GM19455 (cell line): ENCODE data around the gene TCF7L1.

Experiments
- ATAC-seq: cut with Tn5 transposase; IDR thresholded peaks from one replicate; pipeline ENCODE4 v1.9.1; 2021; ENCODE audit not compliant: unreplicated experiment

The TCF7L1 gene

DNA sequence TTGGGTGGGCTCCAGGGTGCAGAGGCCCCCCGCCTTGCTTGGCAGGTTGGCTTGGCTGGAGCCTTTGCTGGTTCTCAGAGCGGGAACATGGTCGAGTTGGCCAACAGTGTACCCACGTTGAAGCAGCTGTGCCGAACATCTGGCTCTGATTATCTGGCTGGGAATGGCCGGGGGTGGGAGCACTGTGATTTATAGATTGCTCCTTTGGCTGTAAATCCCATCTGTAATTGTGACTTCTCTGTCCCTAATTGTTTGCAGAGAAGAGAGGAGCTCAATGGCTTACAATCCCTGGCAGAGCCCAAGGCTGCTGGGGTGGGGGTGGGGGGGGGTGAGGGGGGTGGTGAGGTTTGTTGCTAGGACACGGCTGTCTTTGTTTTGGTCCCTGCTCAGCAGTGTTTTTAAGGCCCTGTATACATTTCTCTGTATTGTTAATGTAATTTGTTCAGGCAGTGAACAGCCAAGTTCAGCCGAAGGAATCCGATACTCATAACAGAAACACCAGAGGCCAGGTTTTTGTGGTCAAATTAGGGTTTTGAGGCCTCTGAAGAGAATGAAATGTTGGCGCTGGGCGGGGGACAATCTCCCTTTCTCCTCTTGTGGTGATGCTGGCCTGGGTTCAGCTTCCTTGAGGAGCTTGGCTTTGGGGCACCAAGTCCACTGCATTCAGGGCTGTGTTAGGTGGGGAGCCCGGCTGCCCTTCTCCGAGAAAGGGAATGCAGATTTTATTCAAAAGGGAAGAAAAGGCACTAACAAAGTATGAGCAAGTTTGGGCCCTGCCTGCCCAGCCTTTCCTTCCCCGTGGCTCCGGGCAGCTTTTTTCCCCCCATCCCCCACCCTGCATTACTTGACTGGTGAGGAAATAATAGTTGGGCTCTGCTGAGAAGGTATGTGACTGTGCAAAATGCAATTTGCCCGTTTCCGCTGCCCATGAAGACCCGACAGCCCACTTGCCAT is 82.5 kb downstream of the TCF7L1 start:
- no peak for ATAC-seq

DNA sequence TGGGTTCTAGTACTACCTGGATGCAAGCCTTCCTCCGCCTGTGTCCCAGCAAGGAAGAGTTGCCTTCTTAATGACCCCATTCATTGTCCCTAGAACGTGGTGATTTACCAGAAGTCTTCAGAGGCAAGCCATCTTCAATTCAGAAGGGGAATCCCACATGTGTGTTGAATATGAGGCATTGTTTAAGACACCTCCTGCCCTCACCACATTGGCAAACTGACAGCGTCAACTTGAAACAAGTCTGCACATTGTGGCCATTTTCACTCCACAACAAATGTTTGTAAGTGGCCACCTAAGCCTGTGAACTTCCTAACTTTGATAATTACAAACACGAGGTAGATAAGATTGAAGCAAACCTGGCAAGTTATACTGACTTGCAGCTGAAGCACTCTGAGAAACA is 83.7 kb downstream of the TCF7L1 start:
- no peak for ATAC-seq

DNA sequence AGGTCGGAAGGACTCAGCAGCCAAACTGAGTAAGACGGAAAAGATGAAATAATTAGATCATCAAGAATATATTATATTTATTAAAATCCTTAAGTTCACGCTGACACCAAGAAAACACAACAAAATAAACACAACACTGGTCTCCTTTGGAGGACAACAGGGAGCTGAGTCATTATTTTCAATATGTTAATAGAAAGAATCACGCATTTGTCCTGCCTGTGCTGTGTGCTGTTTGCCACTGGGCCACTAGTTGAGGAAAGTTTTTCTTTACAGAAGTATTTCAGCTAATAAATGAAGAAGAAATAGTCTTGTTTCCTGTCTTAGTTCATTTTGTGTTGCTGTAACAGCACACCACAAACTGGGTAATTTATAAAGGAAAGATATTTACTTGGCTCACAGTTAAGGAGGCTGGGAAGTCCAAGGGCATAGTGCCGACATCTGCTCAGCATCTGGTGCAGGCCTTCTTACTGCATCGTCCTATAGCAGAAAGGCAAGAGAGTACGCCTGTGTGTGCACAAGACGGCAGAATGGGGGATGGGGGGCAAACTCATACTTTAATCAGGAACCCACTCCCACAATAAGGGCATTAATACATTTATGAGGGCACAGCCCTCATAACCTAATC is 88.0 kb downstream of the TCF7L1 start:
- no peak for ATAC-seq

DNA sequence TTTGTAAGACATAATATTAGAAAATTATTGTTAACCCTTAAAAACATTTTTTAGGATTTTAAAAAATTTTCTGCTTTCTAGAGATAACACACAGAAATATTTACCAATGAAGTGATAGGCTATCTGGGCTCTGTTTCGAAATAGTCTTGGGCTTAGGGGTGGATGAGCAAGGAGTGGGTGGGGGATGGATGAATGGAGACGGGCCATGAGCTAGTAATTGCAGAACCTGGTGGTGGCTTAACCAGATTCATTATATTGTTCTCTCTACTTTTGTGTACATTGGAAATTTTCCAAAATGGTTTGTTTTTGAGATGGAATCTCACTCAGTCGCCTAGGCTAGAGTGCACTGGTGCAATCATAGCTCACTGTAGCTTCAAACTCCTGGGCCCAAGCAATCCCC is 89.6 kb downstream of the TCF7L1 start:
- ATAC-seq: no peak

DNA sequence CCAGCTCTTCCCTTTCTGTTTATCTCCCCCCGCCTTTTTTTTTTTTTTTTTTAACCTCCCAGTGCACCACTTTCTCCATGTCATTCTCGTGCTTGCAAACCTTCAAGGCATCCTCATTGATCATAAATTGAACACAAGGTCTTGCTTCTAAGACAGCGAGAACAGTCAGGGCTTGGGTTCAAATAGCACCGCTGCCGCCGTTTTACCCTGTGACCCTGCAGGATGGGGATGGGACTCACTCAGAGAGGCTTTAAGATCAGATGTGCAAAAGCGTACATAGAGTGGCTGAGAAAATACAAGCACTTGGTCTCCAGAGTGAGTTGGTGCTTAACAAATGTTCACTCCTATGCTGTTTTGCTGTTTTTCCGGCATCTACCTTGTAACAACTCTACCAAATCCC is 93.6 kb downstream of the TCF7L1 start:
- ATAC-seq: no peak

GRCh38 chr2:85230679-85231467 is 97.7 kb downstream of the TCF7L1 start:
- ATAC-seq: no peak

- no peak for ATAC-seq
These were observed 98.2 kb downstream of the TCF7L1 start for GRCh38 chr2:85231468-85231805.

- no peak for ATAC-seq
These were observed 98.8 kb downstream of the TCF7L1 start for GRCh38 chr2:85231952-85232351.

DNA sequence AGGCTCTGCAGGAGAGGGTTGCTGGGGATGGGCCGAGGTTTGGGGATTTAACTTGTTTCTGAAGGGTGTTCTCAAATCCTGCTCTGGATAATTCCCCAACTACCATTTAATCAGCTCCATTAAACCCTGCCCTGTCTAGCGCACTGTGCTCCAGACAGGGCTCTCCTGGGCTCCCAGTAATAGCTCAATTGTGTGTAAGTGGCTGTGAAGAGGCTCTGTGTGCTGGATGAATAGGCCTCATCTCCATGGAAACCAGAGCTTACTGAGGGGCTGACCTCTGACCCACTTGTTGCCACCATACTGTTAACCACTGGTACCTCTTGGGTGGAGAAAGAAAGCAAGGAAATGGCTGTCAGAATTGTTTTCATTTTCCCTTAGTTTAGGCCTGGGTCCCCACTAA is 101.7 kb downstream of the TCF7L1 start:
- ATAC-seq: no peak

- no peak for ATAC-seq
These were observed 102.1 kb downstream of the TCF7L1 start for GRCh38 chr2:85235281-85235680.

GRCh38 chr2:85236084-85236483 is 102.9 kb downstream of the TCF7L1 start:
- no peak for ATAC-seq

GRCh38 chr2:85237849-85238565 is 104.8 kb downstream of the TCF7L1 start:
- no peak for ATAC-seq

- ATAC-seq: no peak
These were observed 105.4 kb downstream of the TCF7L1 start for GRCh38 chr2:85238607-85239006.

DNA sequence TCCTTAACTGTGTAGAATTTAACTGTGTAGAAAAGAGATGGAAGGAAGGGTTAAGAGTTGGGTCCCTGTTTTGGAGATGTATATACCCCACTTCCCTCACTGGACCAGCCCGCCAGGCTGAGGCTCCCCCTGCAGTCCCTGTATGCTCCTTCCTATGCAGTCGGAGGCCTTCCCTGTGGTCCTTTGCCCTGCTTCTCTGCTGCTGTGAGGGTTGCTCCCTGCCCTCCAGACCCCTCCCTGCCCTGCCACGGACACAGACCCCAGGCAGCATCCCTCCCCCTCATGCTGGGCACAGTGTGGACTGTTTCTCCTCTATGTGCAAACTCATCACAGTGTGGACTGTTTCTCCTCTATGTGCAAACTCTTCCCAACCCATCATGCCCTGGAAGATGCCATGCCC is 105.9 kb downstream of the TCF7L1 start:
- ATAC-seq: no peak

DNA sequence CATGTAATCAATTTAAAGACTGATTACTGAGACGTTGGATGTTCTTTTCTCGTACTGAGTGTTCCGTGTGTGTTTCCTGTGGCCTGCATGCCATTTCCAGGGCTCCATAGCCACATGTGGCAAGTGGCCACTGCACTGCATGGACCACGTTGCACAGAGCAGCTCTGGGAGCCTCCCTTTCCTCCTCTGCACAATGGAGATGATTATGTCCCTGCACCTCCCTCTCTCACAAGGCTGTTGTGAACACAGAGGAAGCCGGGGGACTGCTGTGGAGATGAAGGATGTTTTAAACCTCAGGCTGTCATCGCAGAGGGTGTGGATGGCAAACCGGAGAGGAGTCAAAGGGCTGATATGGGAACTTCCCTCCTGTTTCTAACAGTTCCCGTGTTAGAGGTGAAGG is 106.9 kb downstream of the TCF7L1 start:
- ATAC-seq: no peak

DNA sequence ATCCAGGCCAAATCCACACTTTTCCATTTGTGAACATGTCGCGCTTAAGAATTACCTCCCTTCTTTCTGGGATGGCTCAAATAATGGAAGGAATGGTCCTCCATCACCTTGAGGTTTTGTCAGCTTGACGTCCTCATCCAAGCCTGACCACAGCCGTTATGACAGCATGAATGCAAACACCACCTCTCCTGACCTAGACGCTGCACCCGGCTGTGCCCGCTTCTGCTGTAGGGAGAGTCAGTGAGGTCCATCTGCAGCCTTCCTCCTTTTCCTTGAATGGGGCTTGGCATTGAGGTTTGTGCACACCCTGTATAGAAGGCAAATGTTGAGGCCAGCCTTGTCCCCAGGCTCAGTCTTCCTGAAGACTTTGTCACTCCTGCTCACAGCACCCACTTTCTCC is 109.1 kb downstream of the TCF7L1 start:
- no peak for ATAC-seq

DNA sequence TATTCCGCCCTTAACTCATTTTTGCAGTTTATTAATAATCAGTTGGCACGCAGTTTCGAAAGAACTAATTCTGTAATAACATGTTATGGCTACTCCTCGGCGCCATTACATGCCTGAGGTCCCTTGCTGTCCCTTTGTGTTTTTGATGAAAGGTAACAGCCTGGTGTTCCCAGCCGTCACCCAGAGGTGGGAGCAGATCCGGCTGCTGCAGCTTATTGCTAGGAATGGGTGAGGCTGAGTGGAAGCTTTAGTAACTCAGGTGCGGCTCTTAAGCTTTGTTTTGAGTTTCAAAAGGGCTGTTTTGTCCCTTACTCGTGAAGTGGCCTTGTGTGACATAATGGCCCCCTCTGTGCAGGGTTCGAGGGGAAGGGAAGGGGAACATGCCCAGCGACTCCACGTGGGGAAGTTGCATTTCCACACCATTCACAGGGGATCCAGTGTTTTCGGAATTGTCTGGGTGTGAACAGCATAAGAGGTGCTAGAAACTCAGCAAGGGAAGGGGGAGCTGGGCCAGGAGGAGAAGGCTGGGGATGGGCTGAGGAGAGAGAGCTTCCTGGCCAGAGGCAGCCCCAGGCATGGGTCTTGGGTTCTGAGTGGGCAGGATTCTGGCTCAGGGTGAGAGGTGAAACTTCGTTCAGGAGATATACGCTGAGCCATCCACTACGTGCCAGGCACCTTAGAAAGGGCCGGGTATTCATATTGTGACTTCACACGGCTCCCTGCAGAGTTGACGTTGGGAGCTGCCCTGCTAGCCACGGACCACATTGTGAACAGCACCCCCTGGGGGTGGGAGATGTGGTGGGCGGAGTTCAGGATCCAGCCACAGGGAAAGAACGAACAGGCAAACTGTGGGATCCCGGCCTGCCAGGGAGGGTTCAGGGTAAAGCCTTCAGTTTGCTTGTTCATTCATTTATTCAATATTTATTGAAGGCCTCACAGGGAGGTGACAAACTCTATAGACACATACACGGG is 110.2 kb downstream of the TCF7L1 start:
- no peak for ATAC-seq

- no peak for ATAC-seq
These were observed 111.6 kb downstream of the TCF7L1 start for GRCh38 chr2:85244828-85245227.

DNA sequence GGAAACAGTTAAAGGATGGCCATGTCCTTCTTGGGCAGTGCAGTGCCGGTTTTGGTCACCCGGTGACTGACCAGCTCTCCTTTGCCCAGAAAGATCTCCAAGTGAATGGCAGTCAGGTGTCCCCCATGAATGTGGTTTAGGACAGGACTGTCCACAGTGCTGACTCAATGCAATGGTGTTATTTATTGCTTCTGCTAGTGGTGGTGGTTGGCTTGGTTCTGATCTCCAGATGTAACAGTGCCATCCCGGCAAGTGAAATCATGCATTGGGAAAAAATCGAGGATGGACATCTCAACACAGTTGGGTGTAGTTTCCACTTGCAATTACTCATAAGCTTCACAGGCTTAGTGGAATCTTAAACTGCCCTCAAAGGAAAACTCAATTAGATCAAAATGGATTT is 112.7 kb downstream of the TCF7L1 start:
- no peak for ATAC-seq

GRCh38 chr2:85246348-85246747 is 113.2 kb downstream of the TCF7L1 start:
- ATAC-seq: no peak
